DOHH2 (cell line): ENCODE data around the gene CPT1A.

Experiments used
- H3F3A ChIP-seq: fragments of 200-600 bp; sonication (generic), shearing (Covaris generic); 2 replicates; pipeline ENCODE4 v1.6.0; 2016; ENCODE audit warnings: antibody characterized with exemption, mild to moderate bottlenecking; ENCODE audit not compliant: control insufficient read depth, insufficient read depth
- H3K27ac ChIP-seq: fragments of 200-600 bp; sonication (generic); 2 replicates; pipeline ENCODE4 v1.5.1; 2014; ENCODE audit warnings: low read depth, mild to moderate bottlenecking, low read length, moderate library complexity
- H3K27me3 ChIP-seq: fragments of 200-600 bp; sonication (generic); 2 replicates; pipeline ENCODE4 v1.6.1; 2014; ENCODE audit warnings: mild to moderate bottlenecking, low read length, mixed read lengths; ENCODE audit not compliant: control insufficient read depth
- H3K36me3 ChIP-seq: fragments of 200-600 bp; sonication (generic); 2 replicates; pipeline ENCODE4 v1.6.1; 2014; ENCODE audit warnings: mild to moderate bottlenecking, low read length, moderate library complexity, mixed read lengths; ENCODE audit not compliant: control insufficient read depth
- H3K4me1 ChIP-seq: fragments of 200-600 bp; sonication (generic); 2 replicates; pipeline ENCODE4 v1.6.1; 2014; ENCODE audit warnings: mild to moderate bottlenecking, low read length, mixed read lengths; ENCODE audit not compliant: control insufficient read depth
- H3K4me2 ChIP-seq: fragments of 200-600 bp; sonication (generic); 2 replicates; pipeline ENCODE4 v1.6.0; 2014; ENCODE audit warnings: mild to moderate bottlenecking, low read length, moderate library complexity
- H3K4me3 ChIP-seq: fragments of 200-600 bp; sonication (generic); 2 replicates; pipeline ENCODE4 v1.5.1; 2014; ENCODE audit warnings: mild to moderate bottlenecking, low read length, mixed read lengths
- H3K79me2 ChIP-seq: fragments of 200-600 bp; sonication (generic); 2 replicates; pipeline ENCODE4 v1.6.1; 2014; ENCODE audit warnings: mild to moderate bottlenecking, low read length, mixed read lengths; ENCODE audit not compliant: control insufficient read depth
- H3K9me2 ChIP-seq: fragments of 200-600 bp; sonication (generic); replicated peaks from 2 replicates; pipeline ENCODE4 v1.6.1; 2014; ENCODE audit warnings: mild to moderate bottlenecking, low read length, mixed read lengths; ENCODE audit not compliant: control insufficient read depth
- H3K9me3 ChIP-seq: fragments of 200-600 bp; sonication (generic); 2 replicates; pipeline ENCODE4 v1.6.1; 2014; ENCODE audit warnings: antibody characterized with exemption, low read length, mixed read lengths; ENCODE audit not compliant: control insufficient read depth, insufficient read depth
- H4K20me1 ChIP-seq: fragments of 200-600 bp; sonication (generic); 2 replicates; pipeline ENCODE4 v1.6.0; 2014; ENCODE audit warnings: low read depth, mild to moderate bottlenecking, antibody characterized with exemption, low read length, moderate library complexity; ENCODE audit not compliant: control insufficient read depth, insufficient read depth
- CTCF ChIP-seq: fragments of 200-600 bp; sonication (generic); IDR thresholded peaks from one replicate; pipeline ENCODE4 v1.5.1; 2014; ENCODE audit warnings: antibody characterized with exemption, mild to moderate bottlenecking, low read depth, low read length; ENCODE audit not compliant: poor library complexity, severe bottlenecking
- EZH2phosphoT487 ChIP-seq: fragments of 200-600 bp; sonication (generic); IDR thresholded peaks from 2 replicates; pipeline ENCODE4 v1.6.1; 2017; ENCODE audit warnings: borderline replicate concordance, mild to moderate bottlenecking, antibody characterized with exemption, low read length, moderate library complexity, mixed read lengths

The CPT1A gene

GRCh38 chr11:68806931-68807844 is 34.5 kb downstream of the CPT1A start:
- Histone ChIP-seq H3K27ac (no peak overlapping the region), H4K20me1 (no peaks in the 10 kb centered on the region), H3K36me3 (no peaks in the 10 kb centered on the region), H3K9me2 (no peaks in the 10 kb centered on the region), H3K4me3 (no peak overlapping the region), H3K4me2 (no peak overlapping the region), H3K27me3 (no peaks in the 10 kb centered on the region), H3K79me2 (no peaks in the 10 kb centered on the region), H3F3A (no peaks in the 10 kb centered on the region), H3K9me3 (no peaks in the 10 kb centered on the region), H3K4me1 (no peaks in the 10 kb centered on the region)
- TF ChIP-seq CTCF (no peak), EZH2phosphoT487 (no peak)

GRCh38 chr11:68804786-68805185 is 36.9 kb downstream of the CPT1A start:
- no peaks in the 10 kb centered on the region for H3K9me3 ChIP-seq

GRCh38 chr11:68803766-68804165 is 38.0 kb downstream of the CPT1A start:
- Histone ChIP-seq H3K79me2 (no peaks in the 10 kb centered on the region), H3F3A (no peaks in the 10 kb centered on the region), H3K27ac (no peak overlapping the region), H4K20me1 (no peaks in the 10 kb centered on the region), H3K27me3 (no peaks in the 10 kb centered on the region), H3K4me3 (no peak overlapping the region), H3K36me3 (no peaks in the 10 kb centered on the region), H3K4me1 (no peaks in the 10 kb centered on the region), H3K9me2 (no peaks in the 10 kb centered on the region), H3K9me3 (no peaks in the 10 kb centered on the region), H3K4me2 (no peak overlapping the region)
- TF ChIP-seq EZH2phosphoT487 (no peak), CTCF (no peak)

More at GRCh38 chr11:68804786-68805185, 36.9 kb downstream of the CPT1A start:
- Histone ChIP-seq H3K4me3 (no peak overlapping the region), H3K27me3 (no peaks in the 10 kb centered on the region), H3K9me2 (no peaks in the 10 kb centered on the region), H3K4me1 (no peaks in the 10 kb centered on the region), H3K36me3 (no peaks in the 10 kb centered on the region), H3K4me2 (no peak overlapping the region), H3K27ac (no peak overlapping the region), H3K79me2 (no peaks in the 10 kb centered on the region), H4K20me1 (no peaks in the 10 kb centered on the region), H3F3A (no peaks in the 10 kb centered on the region)
- TF ChIP-seq CTCF = no peak
- TF ChIP-seq EZH2phosphoT487 = no peak
